ENCODE measurements around the gene PRKAG3. TPM values are rescaled to one million over a fixed set of nuclear protein-coding genes. Genes with fewer than 3 reads are reported as not detected.

The PRKAG3 gene
- 44.4 TPM for polyA plus RNA-seq (ENCODE audit: insufficient read length)

DNA sequence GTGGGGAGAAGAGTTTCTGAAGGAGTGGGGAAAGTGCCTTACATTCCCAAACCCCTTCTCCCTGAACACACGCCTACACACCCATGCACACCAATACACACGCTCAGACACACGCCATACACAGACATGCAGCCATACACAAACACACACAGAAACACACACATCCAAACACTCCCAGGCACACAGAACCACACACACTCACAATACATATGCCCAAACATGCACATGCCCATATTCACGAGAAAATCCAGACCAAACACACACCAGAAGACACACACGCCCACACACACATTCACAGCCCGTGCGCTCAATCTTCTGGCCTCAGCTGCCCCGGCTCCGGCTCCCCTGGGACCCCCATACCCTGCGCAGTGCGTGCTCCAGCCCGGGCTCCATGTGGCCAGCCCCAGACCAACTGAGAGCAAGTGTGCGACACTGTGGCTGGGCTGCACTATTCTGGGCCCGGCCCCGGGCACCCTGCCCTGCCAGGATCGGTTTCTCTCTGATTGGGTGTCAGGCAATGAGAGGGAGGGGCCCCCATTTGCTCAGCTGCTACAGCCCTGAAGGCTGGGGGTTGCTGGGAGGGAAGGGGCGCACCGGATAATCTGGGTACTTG is at the start of gene PRKAG3:
TSS of gene PRKAG3 (minus strand) at position 426 of the 613 bp plus-strand sequence.
- DNase-seq, result peak; percentile 43

GRCh38 chr2:218880859-218881594 is 49.4 kb upstream of the PRKAG3 start:
- no peak for DNase-seq

GRCh38 chr2:218880102-218880858 is 48.7 kb upstream of the PRKAG3 start, which contains the start of gene WNT10A:
Gene WNT10A (plus strand): TSS chr2:218880852. CDS start chr2:218880996, 144 bp downstream.
- DNase-seq, result no peak

DNA sequence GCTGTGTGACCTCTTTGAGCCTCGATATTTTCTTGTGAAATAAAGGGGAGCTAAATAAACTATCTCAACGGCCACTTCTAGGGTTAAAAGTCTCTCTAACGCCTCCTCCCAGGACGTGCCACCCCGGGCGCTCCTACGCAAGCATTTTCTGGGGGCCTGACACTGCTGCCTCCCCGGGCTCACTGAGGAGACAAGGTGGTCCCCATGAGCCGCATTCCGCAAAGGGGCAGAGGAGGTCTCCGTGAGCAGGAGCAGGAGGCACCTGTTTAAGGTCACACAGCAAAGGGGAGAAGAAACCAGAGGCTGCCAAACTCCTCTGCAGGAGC is 48.1 kb upstream of the PRKAG3 start:
- DNase-seq, result no peak

DNA sequence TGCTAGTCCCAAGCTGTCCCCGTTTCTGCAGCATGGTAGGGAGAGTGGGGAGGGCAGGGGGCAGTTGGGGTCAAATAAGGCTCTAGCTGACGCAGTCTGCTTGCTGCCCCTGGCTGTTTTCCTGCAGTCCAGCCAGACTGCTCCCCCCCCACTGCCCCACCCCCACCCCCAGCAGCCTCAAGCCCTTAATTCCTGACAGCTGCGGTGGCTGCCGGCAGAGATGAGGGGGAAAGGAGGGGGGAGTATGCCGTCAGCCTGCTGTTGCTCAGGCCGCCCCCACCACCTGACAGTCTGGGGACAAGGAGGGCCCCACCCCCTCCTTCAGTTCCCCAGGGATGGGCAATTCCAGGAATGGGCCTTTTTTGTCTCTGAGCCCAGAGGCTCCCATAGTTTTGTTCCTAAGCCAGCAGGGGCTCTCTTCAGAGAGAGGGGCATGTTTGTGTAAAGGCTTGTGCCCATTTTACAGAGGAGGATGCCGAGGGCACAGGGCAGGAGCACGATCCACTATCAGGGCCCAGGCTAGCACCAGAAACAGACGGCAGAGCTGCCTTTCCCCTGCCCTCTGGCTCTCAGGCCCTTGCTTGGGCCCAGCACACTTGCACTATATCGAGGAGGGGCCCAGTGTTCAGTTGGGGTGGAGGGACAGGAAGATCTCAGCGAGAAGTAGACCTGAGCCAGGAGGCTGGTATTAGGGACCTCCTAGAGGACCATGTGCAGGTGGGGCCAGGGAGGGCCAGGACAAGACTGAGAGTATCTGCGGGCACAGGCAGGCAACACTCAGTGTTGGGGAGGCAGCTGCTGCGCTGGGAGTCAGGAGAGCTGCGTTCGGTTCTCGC is 47.5 kb upstream of the PRKAG3 start:
- DNase-seq, result no peak

- DNase-seq, result no peak
These were observed 46.9 kb upstream of the PRKAG3 start for GRCh38 chr2:218878486-218878885.

DNA sequence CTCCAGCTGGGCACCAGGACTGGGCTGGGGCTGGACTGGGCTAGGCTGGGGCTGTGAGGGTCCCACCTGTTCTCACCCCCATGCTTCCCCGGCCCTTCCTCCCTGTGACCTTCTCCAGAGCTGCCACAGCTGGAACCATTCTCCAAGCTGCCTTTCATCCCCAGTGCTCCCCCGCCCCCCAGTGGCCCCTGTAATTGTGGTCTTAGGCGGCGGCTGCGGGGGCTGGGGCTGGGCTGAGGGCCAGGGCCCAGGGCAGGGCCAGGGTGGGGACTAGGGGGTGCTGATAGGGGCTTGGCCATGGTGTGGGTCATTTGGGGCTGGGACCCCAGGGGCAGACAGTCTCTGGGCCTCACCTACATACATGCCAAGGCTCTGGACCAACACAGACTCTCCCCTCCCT is 46.3 kb upstream of the PRKAG3 start:
- DNase-seq, result no peak

DNA sequence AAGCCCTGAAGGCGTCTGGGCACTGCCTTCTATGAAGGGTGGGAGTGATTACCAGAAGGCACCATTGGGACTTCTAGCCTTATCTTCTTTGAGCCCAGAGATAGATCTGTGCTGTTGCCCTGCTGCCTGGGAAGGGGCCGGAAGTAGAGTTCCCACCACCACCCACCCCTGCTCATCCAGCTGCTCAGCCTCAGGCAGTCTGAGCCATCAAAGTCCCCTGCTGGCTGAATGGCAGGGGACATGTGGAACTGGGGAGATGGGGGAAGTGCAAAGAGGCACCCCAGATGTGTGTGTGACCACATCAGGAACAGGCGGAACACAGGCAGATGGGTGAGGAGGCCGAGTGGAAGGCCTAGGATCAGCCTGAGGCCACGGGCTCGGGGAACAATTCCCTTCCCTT is 45.7 kb upstream of the PRKAG3 start:
- DNase-seq, result no peak

- DNase-seq, result peak; percentile 57
These were observed 45.1 kb upstream of the PRKAG3 start for GRCh38 chr2:218876562-218877219.

DNA sequence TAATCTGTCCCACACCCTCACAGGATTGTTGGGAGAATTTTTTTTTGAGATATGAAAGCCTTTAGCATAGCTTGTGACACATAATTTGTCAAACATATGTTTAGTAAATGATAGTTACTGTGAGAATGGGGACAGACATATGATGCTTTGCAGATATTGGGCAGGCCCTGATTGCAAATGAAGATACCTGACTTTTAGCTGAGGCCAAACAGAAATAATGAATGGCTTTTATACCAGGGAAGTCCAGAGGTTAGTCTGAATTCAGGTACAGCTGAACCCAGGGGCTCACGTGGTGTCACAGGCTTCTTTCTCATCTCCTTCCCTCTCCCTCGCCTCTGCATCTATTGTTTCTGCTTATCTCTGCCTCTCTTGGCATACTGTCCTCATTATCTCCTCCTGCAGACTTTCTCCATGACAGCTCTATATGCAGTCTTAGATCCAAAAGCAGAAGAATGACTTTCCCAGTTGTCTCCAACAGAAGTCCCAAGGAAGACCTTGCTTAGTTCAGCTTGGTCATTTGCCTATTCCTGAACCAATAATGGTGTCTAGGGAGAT is 44.2 kb upstream of the PRKAG3 start:
- DNase-seq, result no peak

GRCh38 chr2:218873359-218874194 is 42.0 kb upstream of the PRKAG3 start:
- DNase-seq, result no peak

- no peak for DNase-seq
These were observed 41.2 kb upstream of the PRKAG3 start for GRCh38 chr2:218872645-218873358.

DNA sequence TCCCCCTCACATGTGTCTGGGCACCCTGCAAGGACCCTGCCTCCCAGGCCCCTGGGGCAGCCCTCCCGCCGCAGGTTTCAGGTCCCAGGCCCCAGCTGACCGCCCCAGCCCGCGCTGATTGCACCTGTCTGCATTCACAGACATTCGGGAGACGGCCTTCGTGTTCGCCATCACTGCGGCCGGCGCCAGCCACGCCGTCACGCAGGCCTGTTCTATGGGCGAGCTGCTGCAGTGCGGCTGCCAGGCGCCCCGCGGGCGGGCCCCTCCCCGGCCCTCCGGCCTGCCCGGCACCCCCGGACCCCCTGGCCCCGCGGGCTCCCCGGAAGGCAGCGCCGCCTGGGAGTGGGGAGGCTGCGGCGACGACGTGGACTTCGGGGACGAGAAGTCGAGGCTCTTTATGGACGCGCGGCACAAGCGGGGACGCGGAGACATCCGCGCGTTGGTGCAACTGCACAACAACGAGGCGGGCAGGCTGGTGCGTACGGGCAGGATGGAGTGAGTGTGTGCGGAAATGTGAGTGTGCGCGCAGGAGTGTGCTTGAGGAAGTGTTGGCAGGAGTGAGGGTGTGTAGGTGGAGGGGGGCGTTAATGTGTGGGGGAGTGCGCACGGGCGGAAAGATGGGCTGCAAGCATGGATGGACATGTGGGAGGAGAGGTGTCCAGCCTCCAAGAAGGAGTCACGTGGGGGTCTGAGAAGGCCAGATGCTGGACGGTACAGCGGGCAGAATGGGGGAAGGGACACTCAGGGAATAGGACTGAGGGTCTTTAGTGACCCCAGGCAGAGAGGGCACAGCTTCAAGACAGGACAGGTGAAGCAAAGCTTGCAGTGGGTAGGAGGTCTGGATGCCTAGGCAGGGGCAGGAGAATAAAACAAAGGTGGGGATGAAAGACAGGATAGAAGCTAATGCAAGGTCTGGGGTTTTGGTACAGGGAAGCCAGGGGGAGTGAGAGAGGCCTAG is 40.0 kb upstream of the PRKAG3 start:
- no peak for DNase-seq

DNA sequence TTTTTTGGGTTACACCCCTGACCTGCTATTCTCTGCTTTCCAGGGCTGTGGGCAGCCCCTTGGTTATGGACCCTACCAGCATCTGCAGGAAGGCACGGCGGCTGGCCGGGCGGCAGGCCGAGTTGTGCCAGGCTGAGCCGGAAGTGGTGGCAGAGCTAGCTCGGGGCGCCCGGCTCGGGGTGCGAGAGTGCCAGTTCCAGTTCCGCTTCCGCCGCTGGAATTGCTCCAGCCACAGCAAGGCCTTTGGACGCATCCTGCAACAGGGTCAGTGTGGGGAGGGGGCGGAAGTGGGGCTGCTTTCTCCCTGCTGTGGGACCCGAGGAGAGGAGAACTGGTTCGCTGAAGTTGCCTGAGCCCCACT is 39.4 kb upstream of the PRKAG3 start:
- no peak for DNase-seq

DNA sequence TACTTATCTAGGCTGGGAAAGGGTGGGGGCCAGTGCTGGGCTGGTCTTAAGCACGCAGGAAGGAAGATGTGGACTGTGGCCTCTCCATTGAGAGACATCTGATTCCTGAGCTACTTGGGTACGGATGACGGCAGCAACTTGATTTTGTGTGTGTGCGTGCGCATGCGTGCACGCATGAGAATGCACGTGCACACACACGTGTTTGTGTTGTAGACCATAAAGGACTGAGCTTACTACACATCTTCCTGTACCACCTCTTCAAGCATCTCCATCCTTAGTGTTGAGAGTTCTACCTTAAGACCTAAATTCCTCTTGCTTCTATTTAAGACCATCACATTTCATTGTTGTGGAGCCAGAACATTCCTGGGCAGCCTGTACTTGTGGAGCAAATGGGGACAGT is 37.5 kb upstream of the PRKAG3 start:
- DNase-seq, result no peak

- no peak for DNase-seq
These were observed 36.3 kb upstream of the PRKAG3 start for GRCh38 chr2:218867900-218868299.

- DNase-seq, result no peak
These were observed 34.4 kb upstream of the PRKAG3 start for GRCh38 chr2:218865999-218866398.

DNA sequence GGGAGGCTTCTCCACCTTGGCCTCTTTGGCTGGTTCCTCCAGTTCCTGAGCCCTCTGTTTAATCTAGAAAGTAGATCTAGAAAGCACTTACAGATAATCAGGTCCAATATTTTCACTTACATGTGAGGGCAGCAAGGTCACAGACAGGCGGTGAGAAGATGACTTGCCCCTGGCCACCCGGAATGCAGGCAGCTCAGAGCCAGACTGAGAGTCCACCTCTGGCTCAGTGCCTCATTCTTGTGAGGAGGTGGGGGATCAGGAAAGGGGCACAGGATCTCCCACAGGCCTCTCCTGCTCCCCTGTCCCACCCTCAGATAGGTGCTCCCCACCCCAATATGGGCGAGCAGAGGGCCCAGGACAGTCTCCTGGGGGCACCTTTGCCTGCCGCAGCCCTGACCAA is 33.8 kb upstream of the PRKAG3 start:
- no peak for DNase-seq

GRCh38 chr2:218863021-218863520 is 31.5 kb upstream of the PRKAG3 start:
- no peak for DNase-seq
